ENCODE results near the gene NACC1. TPM values are rescaled to one million over a fixed set of nuclear protein-coding genes. Genes with fewer than 3 reads are reported as not detected.

Gene NACC1
- total and polyA plus RNA-seq, 2 of the 13 experiments (the other 11 are each of a cell fraction or from before 2014, with no cell fraction given), result 31.8 to 42.3 TPM

DNA sequence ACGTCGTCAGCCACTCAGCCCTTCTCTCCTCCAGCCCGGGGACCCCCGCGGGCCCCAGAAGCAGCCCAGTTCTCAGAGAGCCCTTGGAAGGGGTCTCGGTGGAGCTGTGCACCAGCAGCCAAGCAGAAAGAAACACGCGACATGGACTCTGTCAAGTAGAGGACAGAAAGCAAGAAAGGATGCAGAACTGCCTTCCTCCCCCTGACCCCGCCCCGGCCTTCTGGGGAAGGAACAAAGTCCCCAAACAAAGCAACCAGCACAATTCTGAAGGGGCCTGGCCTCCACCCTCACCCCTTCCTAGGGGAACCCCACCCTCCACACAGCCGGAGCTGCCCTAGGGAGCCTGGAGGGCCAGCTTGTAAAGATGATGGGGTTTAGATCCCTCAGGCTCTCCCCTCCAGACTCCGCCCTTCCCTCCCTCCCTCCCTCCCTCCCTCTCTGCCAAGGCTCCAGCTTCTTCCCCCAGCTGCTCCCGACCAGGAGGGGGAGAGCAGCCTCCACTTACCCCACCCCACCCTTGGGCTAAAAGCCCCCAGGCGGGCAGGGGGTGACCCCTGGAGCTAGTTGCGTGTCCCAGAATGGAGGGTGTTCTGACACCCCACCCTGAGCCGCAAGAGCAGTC lies 23.2 kb upstream of the NACC1 start:
- H3K4me2 ChIP-seq (ENCODE audit: low read depth, low read length), result no peak overlapping the region

More for the DNA sequence above, 23.2 kb upstream of the NACC1 start:
- FAIRE-seq (no peak), ATAC-seq (no peak), DNase-seq (ENCODE audit: low spot score) (no peak)
- peaks cover 0 to 2% of the 10 kb centered on the region in 2 experiments; a peak in 2 of 5 replicates for H3K36me3 ChIP-seq (replicated peaks in 1 of 2; ENCODE audit: control insufficient read depth in 1 of 2, insufficient read depth in 2 of 2, low read length in 2 of 2)
- 98% methylated on average over 12 of the region's 16 CpGs for WGBS (ENCODE audit: low lambda C conversion rate)
- H3K9me3 ChIP-seq (ENCODE audit: low read length), result no peaks in the 10 kb centered on the region
- no peaks in the 10 kb centered on the region for H3K27me3 ChIP-seq (ENCODE audit: control insufficient read depth in 1 of 2, insufficient read depth in 2 of 2, low read length in 2 of 2)
- peaks cover 50% of the 10 kb centered on the region for H3K4me1 ChIP-seq (ENCODE audit: insufficient read depth, low read length)
- no peak overlapping the region for H3K4me3 ChIP-seq (replicated peaks in 1 of 3; ENCODE audit: insufficient read depth in 1 of 3, low read depth in 2 of 3, low read length in 3 of 3)
- BruUV-seq (replicated peaks), result no TSS peak
- in situ Hi-C loops (cut with HindIII; ENCODE audit: extremely low pct_ligation_motif_present, low pct_unique_long_range_greater_than_20kb) (loop anchor here (5.0 kb wide), 2 partner anchors 63 to 118 kb away; no protein-coding TSS in a partner anchor), intact Hi-C loops (cut with micrococcal nuclease; ENCODE audit: unreplicated experiment) (no loop called here)
- TF ChIP-seq ZNF430 (CRISPR knock-in tag; IDR thresholded peaks at IDR 0.05) (no peak), ZNF616 (CRISPR knock-in tag; IDR thresholded peaks at IDR 0.05; ENCODE audit: low read depth) (no peak), ZNF264 (CRISPR knock-in tag; IDR thresholded peaks at IDR 0.05) (no peak), ZBTB4 (CRISPR knock-in tag; IDR thresholded peaks at IDR 0.05; ENCODE audit: borderline replicate concordance) (no peak), CENPT (CRISPR knock-in tag; IDR thresholded peaks at IDR 0.05; ENCODE audit: low read depth) (no peak), CC2D1A (CRISPR knock-in tag; IDR thresholded peaks at IDR 0.05) (no peak), HOXA5 (CRISPR knock-in tag; IDR thresholded peaks at IDR 0.05) (no peak), ZNF772 (CRISPR knock-in tag; IDR thresholded peaks at IDR 0.05) (no peak), ETS1 (CRISPR knock-in tag; IDR thresholded peaks at IDR 0.05) (no peak), NRL (CRISPR knock-in tag; IDR thresholded peaks at IDR 0.05; ENCODE audit: borderline replicate concordance) (no peak), IRF9 (CRISPR knock-in tag; IDR thresholded peaks at IDR 0.05; ENCODE audit: borderline replicate concordance) (no peak), SALL2 (CRISPR knock-in tag; IDR thresholded peaks at IDR 0.05) (no peak)
- TF ChIP-seq, protein P1, sequence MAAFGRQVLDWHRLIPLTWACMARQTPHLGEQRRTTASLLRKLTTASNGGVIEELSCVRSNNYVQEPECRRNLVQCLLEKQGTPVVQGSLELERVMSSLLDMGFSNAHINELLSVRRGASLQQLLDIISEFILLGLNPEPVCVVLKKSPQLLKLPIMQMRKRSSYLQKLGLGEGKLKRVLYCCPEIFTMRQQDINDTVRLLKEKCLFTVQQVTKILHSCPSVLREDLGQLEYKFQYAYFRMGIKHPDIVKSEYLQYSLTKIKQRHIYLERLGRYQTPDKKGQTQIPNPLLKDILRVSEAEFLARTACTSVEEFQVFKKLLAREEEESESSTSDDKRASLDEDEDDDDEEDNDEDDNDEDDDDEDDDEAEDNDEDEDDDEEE (CRISPR knock-in tag; IDR thresholded peaks at IDR 0.05), result no peak
- no peaks in the 10 kb centered on the region; the same call in none of the 2 replicates for H4K20me1 ChIP-seq (ENCODE audit: insufficient read depth, low read length)
- no peak overlapping the region for H2AFZ ChIP-seq (ENCODE audit: low read length)
- no peak overlapping the region for H3K27ac ChIP-seq (ENCODE audit: extremely low read length, insufficient read depth, low read length)
- no peaks in the 10 kb centered on the region for H3K79me2 ChIP-seq (ENCODE audit: insufficient read depth, low read length)
- ChIA-PET POLR2A (interaction anchor here (1.7 to 1.8 kb wide), 3 partner anchors 34 to 117 kb away, joined by 4 to 7 read pairs (median 7); no protein-coding TSS in a partner anchor), CTCF (ENCODE audit: low intra/inter-chr PET ratio, low total read pairs) (interaction anchor here (1.7 to 2.6 kb wide), 4 partner anchors 111 to 130 kb away, joined by 5 to 44 read pairs (median 14); no protein-coding TSS in a partner anchor)
- H3K9ac ChIP-seq (ENCODE audit: insufficient read depth, low read depth, low read length), result no peak overlapping the region

All from HepG2 (cell line).